Fibroblast of lung (primary cell): ENCODE data around the gene ANKRD52. TPM values are rescaled to one million over a fixed set of nuclear protein-coding genes. Genes with fewer than 3 reads are reported as not detected.
"Not testable (repeated sequence)": the region's sequence is repeated elsewhere in the genome, so short reads cannot be mapped to it uniquely, and the experiment has no call there.

Experiments
- DNase-seq, 2 donors: peaks; one replicate each; pipeline versions ENCODE4 v3.0.0 to v3.0.0-alpha.2; 2010; ENCODE audit warnings: low read depth in 2 of 2
- H2AFZ ChIP-seq: 2 replicates; pipeline ENCODE4 v1.5.1; 2012; ENCODE audit warnings: low read length, control low read depth, inconsistent platforms
- H3K27ac ChIP-seq: 2 replicates; pipeline ENCODE4 v1.5.1; 2011; ENCODE audit warnings: low read length, control low read depth; ENCODE audit not compliant: insufficient read depth
- H3K27me3 ChIP-seq: 2 replicates; pipeline ENCODE4 v1.5.1; 2011; ENCODE audit warnings: mild to moderate bottlenecking, low read length; ENCODE audit not compliant: control insufficient read depth, insufficient read depth
- H3K36me3 ChIP-seq: 2 replicates; pipeline ENCODE4 v1.5.1; 2011; ENCODE audit warnings: low read length; ENCODE audit not compliant: control insufficient read depth, insufficient read depth
- H3K4me1 ChIP-seq: 2 replicates; pipeline ENCODE4 v1.5.1; 2011; ENCODE audit warnings: low read length; ENCODE audit not compliant: control insufficient read depth, insufficient read depth; ENCODE audit errors: extremely low read depth
- H3K4me2 ChIP-seq: 2 replicates; pipeline ENCODE4 v1.5.1; 2011; ENCODE audit warnings: low read length, control low read depth; ENCODE audit not compliant: insufficient read depth; ENCODE audit errors: extremely low read depth
- H3K4me3 ChIP-seq, 4 experiments: fragments of 200-600 bp in 1 of 4; sonication (generic) in 1 of 4; replicated peaks in 1 of 4; 2 replicates each; pipeline ENCODE4 v1.5.1; 2011 to 2016; ENCODE audit warnings: low read length in 4 of 4, low read depth in 3 of 4, mild to moderate bottlenecking in 3 of 4, control low read depth in 2 of 4, inconsistent platforms in 1 of 4, mixed read lengths in 1 of 4; ENCODE audit not compliant: insufficient read depth in 1 of 4; ENCODE audit errors: control extremely low read depth in 1 of 4
- H3K79me2 ChIP-seq: 2 replicates; pipeline ENCODE4 v1.5.1; 2012; ENCODE audit warnings: mild to moderate bottlenecking, low read length, inconsistent platforms; ENCODE audit not compliant: control insufficient read depth, insufficient read depth
- H3K9ac ChIP-seq: 2 replicates; pipeline ENCODE4 v1.5.1; 2011; ENCODE audit warnings: mild to moderate bottlenecking, low read length, control low read depth; ENCODE audit not compliant: insufficient read depth
- H3K9me3 ChIP-seq: 2 replicates; pipeline ENCODE4 v1.5.1; 2012; ENCODE audit warnings: low read depth, low read length; ENCODE audit not compliant: control insufficient read depth, insufficient read depth
- H4K20me1 ChIP-seq: 2 replicates; pipeline ENCODE4 v1.5.1; 2011; ENCODE audit warnings: low read length; ENCODE audit not compliant: control insufficient read depth, insufficient read depth; ENCODE audit errors: extremely low read depth
- EZH2 ChIP-seq: IDR thresholded peaks from 2 replicates; pipeline ENCODE4 v1.5.1; 2012; ENCODE audit warnings: low read length, control low read depth, mild to moderate bottlenecking; ENCODE audit errors: missing control alignments
- polyA plus RNA-seq, 2 donors: library from polyadenylated mRNA; depleted of rRNA in 1 of 2; stranded (reverse) in 1 of 2; unstranded in 1 of 2; fragments of >200 nt; gene quantifications; 2 replicates each; pipeline ENCODE4 v1.2.1, GENCODE V29; 2011 to 2012; ENCODE audit warnings: missing spikeins in 1 of 2
- total RNA-seq: library from RNA; depleted of rRNA; stranded (reverse); fragments of >200 nt; gene quantifications from 2 replicates; pipeline ENCODE4 v1.2.1, GENCODE V29; 2014
- TF ChIP-seq, protein P1 (sequence below), 2 donors: IDR thresholded peaks in 1 of 2; conservative IDR thresholded peaks in 1 of 2; 1 replicate in 1 of 2; 2 replicates in 1 of 2; pipeline ENCODE4 v1.5.1; 2011 to 2012; ENCODE audit warnings: low read length in 2 of 2, control low read depth in 1 of 2, inconsistent platforms in 1 of 2, low read depth in 1 of 2, mild to moderate bottlenecking in 1 of 2

The ANKRD52 gene
- total and polyA plus RNA-seq, 2 donors (not counting 1 experiment from before 2014, with no cell fraction given) = 12.2 to 14.9 TPM

DNA sequence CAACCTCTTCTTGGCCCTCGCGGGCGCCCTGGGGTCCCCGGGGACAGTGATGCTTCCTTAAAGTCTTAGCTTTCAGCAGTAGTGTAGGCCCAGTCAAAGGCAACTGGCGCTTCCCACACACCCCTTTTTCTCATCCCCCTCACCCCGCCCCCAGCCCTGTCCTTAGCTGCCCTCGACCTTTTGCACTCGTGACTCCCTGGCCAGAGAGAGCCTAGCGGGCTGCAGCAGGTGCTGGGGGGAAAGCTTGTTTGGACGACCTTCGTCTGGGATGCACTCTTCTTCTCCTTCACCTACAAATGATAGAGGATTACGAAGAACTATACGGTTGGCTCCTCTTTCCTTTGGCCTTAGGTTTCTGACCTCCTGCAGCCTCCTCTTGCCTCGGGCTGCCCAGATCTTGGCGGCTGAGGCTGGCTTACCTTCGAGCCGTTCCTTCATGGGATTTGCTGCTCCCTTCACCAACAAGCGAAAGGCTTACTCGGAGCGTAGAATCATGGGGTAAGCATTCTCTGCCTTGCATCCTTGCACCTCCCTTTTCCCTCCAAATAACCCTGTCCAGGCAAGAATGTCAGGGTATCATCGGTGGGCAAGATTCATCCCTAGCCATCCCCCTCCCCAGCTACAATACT, 9.4 kb upstream of the ANKRD52 start:
- H3K36me3 ChIP-seq = peaks cover 6% of the 10 kb centered on the region
- peak overlapping the region; percentile 83 for H3K4me2 ChIP-seq
- TF ChIP-seq, protein P1, sequence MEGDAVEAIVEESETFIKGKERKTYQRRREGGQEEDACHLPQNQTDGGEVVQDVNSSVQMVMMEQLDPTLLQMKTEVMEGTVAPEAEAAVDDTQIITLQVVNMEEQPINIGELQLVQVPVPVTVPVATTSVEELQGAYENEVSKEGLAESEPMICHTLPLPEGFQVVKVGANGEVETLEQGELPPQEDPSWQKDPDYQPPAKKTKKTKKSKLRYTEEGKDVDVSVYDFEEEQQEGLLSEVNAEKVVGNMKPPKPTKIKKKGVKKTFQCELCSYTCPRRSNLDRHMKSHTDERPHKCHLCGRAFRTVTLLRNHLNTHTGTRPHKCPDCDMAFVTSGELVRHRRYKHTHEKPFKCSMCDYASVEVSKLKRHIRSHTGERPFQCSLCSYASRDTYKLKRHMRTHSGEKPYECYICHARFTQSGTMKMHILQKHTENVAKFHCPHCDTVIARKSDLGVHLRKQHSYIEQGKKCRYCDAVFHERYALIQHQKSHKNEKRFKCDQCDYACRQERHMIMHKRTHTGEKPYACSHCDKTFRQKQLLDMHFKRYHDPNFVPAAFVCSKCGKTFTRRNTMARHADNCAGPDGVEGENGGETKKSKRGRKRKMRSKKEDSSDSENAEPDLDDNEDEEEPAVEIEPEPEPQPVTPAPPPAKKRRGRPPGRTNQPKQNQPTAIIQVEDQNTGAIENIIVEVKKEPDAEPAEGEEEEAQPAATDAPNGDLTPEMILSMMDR (conservative IDR thresholded peaks at IDR 0.05 in 1 of 2, IDR thresholded peaks at IDR 0.05 in 1 of 2; ENCODE audit: low read depth in 1 of 2, low read length in 2 of 2) = no peak
- no peak for TF ChIP-seq EZH2
- H3K79me2 ChIP-seq = no peaks in the 10 kb centered on the region
- peak overlapping the region; percentile 40 for H3K9ac ChIP-seq
- peak overlapping the region; percentile 31 for H3K27ac ChIP-seq
- peaks cover 3% of the 10 kb centered on the region for H3K4me1 ChIP-seq
- no peaks in the 10 kb centered on the region for H3K9me3 ChIP-seq
- no peaks in the 10 kb centered on the region for H3K27me3 ChIP-seq
- H2AFZ ChIP-seq = peak overlapping the region; percentile 79
- H3K4me3 ChIP-seq = peak overlapping the region; percentile 68 to 82 (median 74)
- H4K20me1 ChIP-seq = no peaks in the 10 kb centered on the region
- no peak for DNase-seq

DNA sequence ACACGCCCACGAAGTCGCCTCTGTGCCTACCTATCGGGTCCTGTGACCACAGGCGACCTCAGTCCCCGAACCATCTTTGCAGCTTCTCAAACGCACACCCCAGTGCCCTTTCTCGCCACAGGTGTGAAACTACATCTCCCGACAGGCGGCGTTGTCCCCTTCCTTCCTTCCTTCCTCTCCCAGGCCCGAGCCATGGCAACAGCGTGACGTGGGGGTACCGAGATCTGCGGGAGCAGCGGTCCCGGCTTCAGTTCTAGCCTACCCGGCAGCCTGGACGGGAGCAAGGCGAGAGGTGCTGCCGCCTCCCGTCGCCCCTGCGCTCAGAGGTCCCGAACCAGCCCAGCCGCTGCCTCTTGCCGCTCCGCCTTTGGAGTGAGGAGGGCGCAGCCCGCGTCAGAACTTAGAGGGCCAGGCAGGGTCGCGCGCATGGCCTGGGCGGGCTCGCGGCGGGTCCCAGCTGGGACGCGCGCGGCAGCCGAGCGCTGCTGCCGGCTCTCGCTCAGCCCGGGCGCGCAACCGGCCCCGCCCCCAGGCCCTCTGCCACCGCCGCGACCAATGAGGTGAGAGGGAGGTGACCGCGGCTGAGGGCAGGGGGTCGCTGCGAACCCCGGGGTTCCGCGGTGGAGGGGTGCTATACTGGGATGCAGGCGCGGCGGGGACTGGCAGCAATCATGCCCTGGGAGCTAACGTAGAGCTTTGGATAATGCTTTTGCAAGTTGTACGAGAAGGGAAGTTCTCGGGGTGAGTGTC, 8.7 kb upstream of the ANKRD52 start, which contains the start of gene COQ10A:
Gene COQ10A, plus strand, starts transcription at position 250 of the 750 bp plus-strand sequence. Its CDS starts 177 bp downstream, at position 427.
- peak; percentile 80 to 84 for DNase-seq
- Histone ChIP-seq H3K4me3 (peak within 1 kb of the TSS; percentile 68 to 82 (median 74)), H3K9ac (peak within 1 kb of the TSS; percentile 81), H3K9me3 (no peaks in the 10 kb centered on the region), H3K4me1 (peaks cover 6% of the 10 kb centered on the region), H3K36me3 (peaks cover 4% of the 10 kb centered on the region), H3K27ac (peak within 1 kb of the TSS; percentile 92), H4K20me1 (no peaks in the 10 kb centered on the region), H2AFZ (peak within 1 kb of the TSS; percentile 89), H3K79me2 (no peaks in the 10 kb centered on the region), H3K4me2 (peak within 1 kb of the TSS; percentile 93), H3K27me3 (no peaks in the 10 kb centered on the region)
- TF ChIP-seq EZH2 = no peak
- TF ChIP-seq, protein P1 (conservative IDR thresholded peaks at IDR 0.05 in 1 of 2, IDR thresholded peaks at IDR 0.05 in 1 of 2; ENCODE audit: low read depth in 1 of 2, low read length in 2 of 2) = peak; percentile 56 to 75

DNA sequence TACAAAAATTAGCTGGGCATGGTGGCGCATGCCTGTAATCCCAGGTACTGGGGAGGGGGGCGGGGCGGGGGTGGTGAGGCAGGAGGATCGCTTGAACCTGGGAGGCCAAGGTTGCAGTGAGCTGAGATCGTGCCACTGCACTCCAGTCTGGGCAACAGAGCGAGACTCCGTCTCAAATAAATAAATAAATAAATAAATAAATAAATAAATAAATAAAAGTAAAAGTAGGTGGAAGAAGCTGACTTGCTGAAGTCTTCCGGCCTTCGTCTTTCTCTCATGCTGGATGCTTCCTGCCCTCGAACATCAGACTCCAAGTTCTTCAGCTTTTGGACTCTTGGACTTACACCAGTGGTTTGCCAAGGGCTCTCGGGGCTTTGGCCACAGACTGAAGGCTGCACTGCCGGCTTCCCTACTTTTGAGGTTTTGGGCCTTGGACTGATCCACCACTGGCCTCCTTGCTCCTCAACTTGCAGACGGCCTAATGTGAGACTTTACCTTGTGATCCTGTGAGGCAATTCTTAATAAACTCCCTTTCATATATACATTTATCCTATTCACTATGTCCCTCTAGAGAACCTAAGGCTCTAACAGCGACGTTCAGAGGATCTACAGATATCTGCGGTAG, 8.0 kb upstream of the ANKRD52 start:
- peak overlapping the region; percentile 92 for H3K27ac ChIP-seq
- peak overlapping the region; percentile 81 for H3K9ac ChIP-seq
- not testable (repeated sequence) for H3K27me3 ChIP-seq, H3K79me2 ChIP-seq, DNase-seq, H3K4me1 ChIP-seq, H3K36me3 ChIP-seq, H3K9me3 ChIP-seq, H4K20me1 ChIP-seq
- peak overlapping the region; percentile 68 to 82 (median 74) for H3K4me3 ChIP-seq
- peak overlapping the region; percentile 93 for H3K4me2 ChIP-seq
- H2AFZ ChIP-seq = peak overlapping the region; percentile 89

DNA sequence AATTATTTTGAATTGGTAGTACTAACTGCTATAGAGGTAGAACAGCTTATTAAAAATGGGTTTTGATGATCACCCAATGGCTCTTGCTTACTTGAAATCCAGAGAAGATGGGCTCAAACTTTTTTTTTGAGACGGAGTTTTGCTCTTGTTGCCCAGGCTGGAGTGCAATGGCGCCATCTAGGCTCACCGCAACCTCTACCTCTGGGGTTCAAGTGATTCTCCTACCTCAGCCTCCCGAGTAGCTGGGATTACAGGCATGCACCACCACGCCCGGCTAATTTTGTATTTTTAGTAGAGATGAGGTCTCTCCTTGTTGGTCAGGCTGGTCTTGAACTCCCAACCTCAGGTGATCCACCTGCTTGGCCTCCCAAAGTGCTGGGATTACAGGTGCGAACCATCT, 4.8 kb upstream of the ANKRD52 start:
- H3K36me3 ChIP-seq, H4K20me1 ChIP-seq, H2AFZ ChIP-seq, DNase-seq, H3K4me1 ChIP-seq, H3K9ac ChIP-seq, H3K79me2 ChIP-seq, H3K4me2 ChIP-seq, H3K27ac ChIP-seq, H3K4me3 ChIP-seq, H3K27me3 ChIP-seq, H3K9me3 ChIP-seq: not testable (repeated sequence)
